B cell (primary cell): ENCODE data around the gene TNFSF4.

Source experiments
- EZH2 ChIP-seq: IDR thresholded peaks from 2 replicates; pipeline ENCODE4 v1.6.1; 2012; ENCODE audit warnings: borderline replicate concordance, low read depth, mild to moderate bottlenecking, moderate library complexity, low read length; ENCODE audit not compliant: insufficient read depth, poor library complexity, severe bottlenecking
- TF ChIP-seq, protein P1 (sequence below): fragments of 200-600 bp; IDR thresholded peaks from one replicate; pipeline ENCODE4 v1.8.0; 2022; ENCODE audit warnings: antibody characterized with exemption, mild to moderate bottlenecking

- TF ChIP-seq EZH2 = no peak
- TF ChIP-seq, protein P1, sequence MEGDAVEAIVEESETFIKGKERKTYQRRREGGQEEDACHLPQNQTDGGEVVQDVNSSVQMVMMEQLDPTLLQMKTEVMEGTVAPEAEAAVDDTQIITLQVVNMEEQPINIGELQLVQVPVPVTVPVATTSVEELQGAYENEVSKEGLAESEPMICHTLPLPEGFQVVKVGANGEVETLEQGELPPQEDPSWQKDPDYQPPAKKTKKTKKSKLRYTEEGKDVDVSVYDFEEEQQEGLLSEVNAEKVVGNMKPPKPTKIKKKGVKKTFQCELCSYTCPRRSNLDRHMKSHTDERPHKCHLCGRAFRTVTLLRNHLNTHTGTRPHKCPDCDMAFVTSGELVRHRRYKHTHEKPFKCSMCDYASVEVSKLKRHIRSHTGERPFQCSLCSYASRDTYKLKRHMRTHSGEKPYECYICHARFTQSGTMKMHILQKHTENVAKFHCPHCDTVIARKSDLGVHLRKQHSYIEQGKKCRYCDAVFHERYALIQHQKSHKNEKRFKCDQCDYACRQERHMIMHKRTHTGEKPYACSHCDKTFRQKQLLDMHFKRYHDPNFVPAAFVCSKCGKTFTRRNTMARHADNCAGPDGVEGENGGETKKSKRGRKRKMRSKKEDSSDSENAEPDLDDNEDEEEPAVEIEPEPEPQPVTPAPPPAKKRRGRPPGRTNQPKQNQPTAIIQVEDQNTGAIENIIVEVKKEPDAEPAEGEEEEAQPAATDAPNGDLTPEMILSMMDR = no peak
Measured at GRCh38 chr1:173139706-173140105, 67.4 kb downstream of the TNFSF4 start.
